Vagina (tissue), 2 donors: ENCODE data around the gene MAK. TPM values are rescaled to one million over a fixed set of nuclear protein-coding genes. Genes with fewer than 3 reads are reported as not detected.
"Not testable (repeated sequence)": the region's sequence is repeated elsewhere in the genome, so short reads cannot be mapped to it uniquely, and the experiment has no call there.

Experiments used
- DNase-seq, 2 donors: peaks; one replicate each; pipeline ENCODE4 v3.0.0-alpha.2; 2017; ENCODE audit errors: extremely low spot score in 2 of 2
- H3K27ac ChIP-seq: fragments of 200-600 bp; sonication (generic); one replicate; pipeline ENCODE4 v1.5.1; 2019
- H3K27me3 ChIP-seq: fragments of 200-600 bp; sonication (generic); one replicate; pipeline ENCODE4 v1.5.1; 2019
- H3K36me3 ChIP-seq, 2 donors: fragments of 200-600 bp; sonication (generic); one replicate each; pipeline ENCODE4 v1.5.1; 2017 to 2019
- H3K4me1 ChIP-seq: fragments of 200-600 bp; sonication (generic); one replicate; pipeline ENCODE4 v1.5.1; 2019
- H3K4me3 ChIP-seq, 2 donors: fragments of 200-600 bp; sonication (generic); 1 replicate in 1 of 2; 2 replicates in 1 of 2; pipeline ENCODE4 v1.5.1; 2016 to 2019
- H3K9me3 ChIP-seq: fragments of 200-600 bp; sonication (generic); one replicate; pipeline ENCODE4 v1.5.1; 2019
- CTCF ChIP-seq, 3 experiments: fragments of 450-650 bp in 2 of 3; fragments of 200-600 bp in 1 of 3; sonication (generic) in 1 of 3; IDR thresholded peaks; one replicate each; pipeline ENCODE4 v1.5.1; 2017 to 2019; ENCODE audit warnings: antibody characterized with exemption in 3 of 3, mild to moderate bottlenecking in 2 of 3, moderate library complexity in 2 of 3
- POLR2A ChIP-seq, 2 donors: fragments of 450-650 bp; IDR thresholded peaks; one replicate each; pipeline ENCODE4 v1.6.1; 2017; ENCODE audit warnings: antibody characterized with exemption in 2 of 2, mild to moderate bottlenecking in 2 of 2, moderate library complexity in 2 of 2
- POLR2AphosphoS5 ChIP-seq, 2 donors: sonication (generic); formaldehyde crosslinking; IDR thresholded peaks; one replicate each; pipeline ENCODE4 v1.9.0; 2017; ENCODE audit warnings: antibody characterized with exemption in 2 of 2, mild to moderate bottlenecking in 2 of 2, low read depth in 1 of 2; ENCODE audit not compliant: insufficient read depth in 1 of 2
- intact Hi-C: fragments of 100-400 bp; cut with DNase I; formaldehyde crosslinking; loops from one replicate; pipeline ENCODE4 v1.15.1; 2023
- total RNA-seq: library from RNA; depleted of rRNA; stranded (reverse); fragments of >200 nt; gene quantifications from one replicate; pipeline ENCODE4 v1.2.3, GENCODE V29; 2016

Gene MAK, protein sequence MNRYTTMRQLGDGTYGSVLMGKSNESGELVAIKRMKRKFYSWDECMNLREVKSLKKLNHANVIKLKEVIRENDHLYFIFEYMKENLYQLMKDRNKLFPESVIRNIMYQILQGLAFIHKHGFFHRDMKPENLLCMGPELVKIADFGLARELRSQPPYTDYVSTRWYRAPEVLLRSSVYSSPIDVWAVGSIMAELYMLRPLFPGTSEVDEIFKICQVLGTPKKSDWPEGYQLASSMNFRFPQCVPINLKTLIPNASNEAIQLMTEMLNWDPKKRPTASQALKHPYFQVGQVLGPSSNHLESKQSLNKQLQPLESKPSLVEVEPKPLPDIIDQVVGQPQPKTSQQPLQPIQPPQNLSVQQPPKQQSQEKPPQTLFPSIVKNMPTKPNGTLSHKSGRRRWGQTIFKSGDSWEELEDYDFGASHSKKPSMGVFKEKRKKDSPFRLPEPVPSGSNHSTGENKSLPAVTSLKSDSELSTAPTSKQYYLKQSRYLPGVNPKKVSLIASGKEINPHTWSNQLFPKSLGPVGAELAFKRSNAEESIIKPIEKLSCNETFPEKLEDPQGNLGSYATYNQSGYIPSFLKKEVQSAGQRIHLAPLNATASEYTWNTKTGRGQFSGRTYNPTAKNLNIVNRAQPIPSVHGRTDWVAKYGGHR
- total RNA-seq, result 0.25 TPM

DNA sequence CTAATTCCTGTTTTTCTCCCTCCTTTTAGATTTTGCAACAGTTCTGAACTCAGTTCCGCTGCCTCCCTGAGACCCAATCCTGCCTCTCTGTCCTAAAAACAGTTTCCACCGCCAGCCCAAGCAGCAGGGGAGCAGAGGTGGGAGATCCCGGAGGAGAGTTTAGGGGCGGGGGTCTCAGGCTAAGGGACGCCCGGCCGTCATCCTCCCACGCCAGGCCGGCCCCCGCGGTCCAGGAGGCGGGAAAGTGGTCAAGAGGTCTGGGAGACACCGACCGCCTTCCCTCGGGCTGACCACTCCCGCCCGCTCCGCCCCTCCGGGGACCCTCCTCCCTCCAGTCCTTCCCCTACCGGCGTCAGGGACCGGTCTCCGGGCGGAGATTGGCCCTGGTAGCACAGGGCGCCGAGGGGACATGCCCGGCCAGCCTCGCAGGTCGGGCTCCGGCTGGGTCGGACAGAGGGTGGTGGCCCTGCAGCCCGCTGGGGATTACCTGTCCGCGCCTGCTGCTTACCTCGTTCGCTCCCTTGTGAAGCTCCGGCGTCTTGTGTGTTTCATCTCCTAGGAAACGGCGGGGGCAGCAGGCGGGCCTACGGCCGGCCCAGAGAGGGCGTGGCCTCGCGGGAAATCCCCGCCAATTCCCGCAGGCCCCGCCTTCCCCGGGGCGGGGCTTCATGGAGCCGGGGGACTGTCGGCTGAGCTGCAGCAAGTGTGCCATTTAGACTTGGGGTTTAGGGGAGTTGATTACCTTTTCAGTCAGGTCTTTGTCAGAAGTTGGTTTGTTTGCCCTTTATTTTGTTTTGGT lies at the start of gene MAK:
TSS of gene MAK (minus strand) at position 545 of the 799 bp plus-strand sequence. CDS start 7,891 bp downstream, outside the sequence.
- Histone ChIP-seq H3K4me3 (peak within 1 kb of the TSS; percentile 54 to 82), H3K4me1 (peaks cover 17% of the 10 kb centered on the region), H3K36me3 (no peaks in the 10 kb centered on the region), H3K27me3 (no peaks in the 10 kb centered on the region), H3K9me3 (no peaks in the 10 kb centered on the region), H3K27ac (no peak within 1 kb of the TSS)
- intact Hi-C loops, result no loop called here
- TF ChIP-seq POLR2AphosphoS5 (IDR thresholded peaks at IDR 0.05; ENCODE audit: insufficient read depth in 1 of 2, low read depth in 1 of 2) (peak; percentile 44 to 46), POLR2A (IDR thresholded peaks at IDR 0.05) (no peak)
- peak in 1 of 2 donors; percentile 88 for DNase-seq

DNA sequence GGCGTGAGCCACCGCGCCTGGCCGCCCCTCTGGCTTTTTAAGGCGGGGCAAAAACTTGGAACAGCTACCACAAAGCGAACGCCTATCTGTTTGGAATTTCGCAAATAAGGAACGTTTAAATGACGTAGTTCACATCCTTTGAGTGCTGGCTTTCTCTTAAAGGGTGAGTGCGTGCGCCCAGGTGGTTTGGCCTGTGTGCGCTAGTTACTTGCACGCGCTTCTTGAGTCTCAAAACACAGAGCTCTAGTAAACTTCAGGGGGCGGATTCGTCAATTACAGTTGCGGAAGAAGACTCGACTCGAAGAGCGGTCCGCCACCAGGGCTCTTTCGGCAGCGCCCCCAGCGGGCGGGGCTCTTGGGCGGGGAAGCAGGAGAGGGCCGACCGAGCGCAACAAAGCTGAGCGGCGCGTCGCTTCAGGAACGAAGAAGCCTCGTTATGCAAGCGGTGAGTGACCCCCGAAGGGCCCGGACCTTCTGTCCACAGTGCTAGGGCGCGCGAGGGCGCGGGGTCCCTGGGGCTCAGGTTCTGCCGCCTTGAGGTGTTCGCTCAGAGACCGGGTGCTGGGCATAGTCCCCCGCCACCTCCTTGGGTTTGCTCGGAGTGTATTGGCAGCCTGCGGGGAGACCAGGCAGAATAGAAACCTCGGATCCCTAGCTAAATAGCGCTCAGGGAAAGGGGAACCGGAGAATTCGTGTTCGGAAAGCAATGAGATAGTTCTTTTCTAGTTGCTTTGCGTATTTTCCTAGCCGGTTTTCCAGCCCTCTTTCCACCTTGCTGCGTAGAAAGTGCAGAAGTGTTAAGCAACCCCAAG lies 48.6 kb upstream of the MAK start, which contains the start of gene SYCP2L:
TSS of gene SYCP2L (plus strand) at position 362 of the 812 bp plus-strand sequence. CDS start at position 437, 75 bp downstream.
- H3K27me3 ChIP-seq, result peaks cover 26% of the 10 kb centered on the region
- H3K4me1 ChIP-seq, result peaks cover 21% of the 10 kb centered on the region
- no peaks in the 10 kb centered on the region for H3K36me3 ChIP-seq
- TF ChIP-seq CTCF (IDR thresholded peaks at IDR 0.05) (no peak), POLR2AphosphoS5 (IDR thresholded peaks at IDR 0.05; ENCODE audit: insufficient read depth in 1 of 2, low read depth in 1 of 2) (no peak), POLR2A (IDR thresholded peaks at IDR 0.05) (no peak)
- intact Hi-C loops, result no loop called here
- peak within 1 kb of the TSS in 1 of 2 donors; percentile 31 for H3K4me3 ChIP-seq
- H3K27ac ChIP-seq, result no peak within 1 kb of the TSS
- DNase-seq, result no peak
- no peaks in the 10 kb centered on the region for H3K9me3 ChIP-seq

DNA sequence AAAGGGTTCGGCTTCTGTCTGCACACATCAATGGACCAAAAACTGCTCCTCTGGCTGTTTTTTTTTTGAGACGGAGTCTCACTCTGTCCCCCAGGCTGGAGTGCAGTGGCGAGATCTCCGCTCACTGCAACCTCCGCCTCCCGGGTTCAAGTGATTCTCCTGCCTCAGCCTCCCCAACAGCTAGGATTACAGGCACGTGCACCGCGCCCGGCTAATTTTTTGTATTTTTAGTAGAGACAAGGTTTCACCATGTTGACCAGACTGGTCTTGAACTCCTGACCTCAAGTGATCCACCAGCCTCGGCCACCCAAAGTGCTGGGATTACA lies 48.0 kb upstream of the MAK start:
- H3K27ac ChIP-seq, H3K36me3 ChIP-seq, intact Hi-C loops, H3K9me3 ChIP-seq, DNase-seq: not testable (repeated sequence)
- H3K27me3 ChIP-seq, result peaks cover 31% of the 10 kb centered on the region
- peaks cover 25% of the 10 kb centered on the region for H3K4me1 ChIP-seq
- H3K4me3 ChIP-seq, result peak overlapping the region in 1 of 2 donors; percentile 31

DNA sequence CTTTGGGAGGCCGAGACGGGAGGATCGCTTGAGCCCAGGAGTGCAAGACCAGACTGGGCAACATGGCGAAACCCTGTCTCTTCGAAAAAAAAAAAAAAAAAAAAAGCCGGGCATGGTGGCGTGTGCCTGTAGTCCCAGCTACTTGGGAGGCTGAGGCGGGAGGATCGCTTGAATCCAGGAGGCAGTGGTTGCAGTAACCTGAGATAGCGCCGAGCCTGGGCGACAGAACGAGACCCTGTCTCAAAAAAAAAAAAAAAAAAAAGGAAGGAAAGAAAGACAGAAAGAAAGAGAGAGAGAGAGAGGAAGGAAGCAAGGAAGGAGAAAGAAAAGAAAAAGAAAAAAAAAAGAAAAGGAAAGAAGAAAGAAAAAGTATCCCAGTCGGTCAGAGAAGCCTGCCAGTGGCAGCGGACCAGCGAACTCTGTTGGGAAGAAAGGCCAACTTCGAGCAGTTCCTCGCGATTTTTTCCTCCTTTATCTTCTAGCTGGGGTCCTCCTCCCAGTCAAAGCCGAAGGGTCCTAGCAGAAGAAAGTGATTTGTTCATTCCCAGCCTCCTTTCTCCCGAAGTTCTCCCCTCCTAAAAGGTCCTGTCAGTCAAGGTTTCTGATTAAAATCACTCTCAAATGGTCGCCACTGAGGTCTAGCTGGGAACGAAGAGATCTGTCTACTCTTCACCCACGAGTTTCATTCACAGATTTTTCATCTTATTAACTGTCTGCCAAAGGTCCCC lies 46.1 kb upstream of the MAK start:
- intact Hi-C loops, result no loop called here
- no peaks in the 10 kb centered on the region for H3K36me3 ChIP-seq
- H3K27me3 ChIP-seq, result peaks cover 32% of the 10 kb centered on the region
- DNase-seq, result no peak
- H3K4me3 ChIP-seq, result no peak overlapping the region
- H3K4me1 ChIP-seq, result peaks cover 25% of the 10 kb centered on the region
- H3K9me3 ChIP-seq, result no peaks in the 10 kb centered on the region
- no peak for TF ChIP-seq POLR2AphosphoS5 (IDR thresholded peaks at IDR 0.05; ENCODE audit: insufficient read depth in 1 of 2, low read depth in 1 of 2)
- TF ChIP-seq POLR2A (IDR thresholded peaks at IDR 0.05), result no peak
- TF ChIP-seq CTCF (IDR thresholded peaks at IDR 0.05), result no peak
- no peak overlapping the region for H3K27ac ChIP-seq
